Neural progenitor cell (in vitro differentiated cells): ENCODE data around the gene CRY1. TPM values are rescaled to one million over a fixed set of nuclear protein-coding genes. Genes with fewer than 3 reads are reported as not detected.

Experiments
- DNase-seq: peaks from one replicate; pipeline ENCODE4 v3.0.0-alpha.2; 2016; ENCODE audit warnings: low spot score
- H2AFZ ChIP-seq: fragments of 200-600 bp; sonication (generic); replicated peaks from 2 replicates; pipeline ENCODE4 v1.6.1; 2016; ENCODE audit warnings: antibody characterized with exemption
- H3F3A ChIP-seq: fragments of 200-600 bp; sonication (generic); 2 replicates; pipeline ENCODE4 v1.6.1; 2016; ENCODE audit warnings: antibody characterized with exemption, low read depth
- H3K27ac ChIP-seq: fragments of 200-600 bp; sonication (generic); 2 replicates; pipeline ENCODE4 v1.5.1; 2016; ENCODE audit warnings: mild to moderate bottlenecking
- H3K27me3 ChIP-seq: fragments of 200-600 bp; sonication (generic); 2 replicates; pipeline ENCODE4 v1.6.1; 2016; ENCODE audit warnings: mild to moderate bottlenecking, moderate library complexity
- H3K36me3 ChIP-seq: fragments of 200-600 bp; sonication (generic); 2 replicates; pipeline ENCODE4 v1.5.1; 2016
- H3K4me1 ChIP-seq: fragments of 200-600 bp; sonication (generic); 2 replicates; pipeline ENCODE4 v1.6.1; 2016; ENCODE audit warnings: mixed run types
- H3K4me2 ChIP-seq: fragments of 200-600 bp; sonication (generic); 2 replicates; pipeline ENCODE4 v1.6.1; 2016
- H3K4me3 ChIP-seq: fragments of 200-600 bp; sonication (generic); 2 replicates; pipeline ENCODE4 v1.5.1; 2016
- H3K79me2 ChIP-seq: fragments of 200-600 bp; sonication (generic); 2 replicates; pipeline ENCODE4 v1.6.1; 2016; ENCODE audit warnings: low read depth
- H3K9ac ChIP-seq: fragments of 200-600 bp; sonication (generic); 2 replicates; pipeline ENCODE4 v1.6.1; 2016
- H3K9me3 ChIP-seq: fragments of 200-600 bp; sonication (generic); 2 replicates; pipeline ENCODE4 v1.5.1; 2016; ENCODE audit warnings: low read depth
- H4K20me1 ChIP-seq: fragments of 200-600 bp; sonication (generic); 2 replicates; pipeline ENCODE4 v1.6.1; 2016; ENCODE audit warnings: low read depth
- H3K27ac Mint-ChIP-seq: 3 replicates; pipeline ENCODE4 v1.8.0; 2021; ENCODE audit warnings: mixed read lengths
- H3K27me3 Mint-ChIP-seq: 2 replicates; pipeline ENCODE4 v1.8.0; 2022; ENCODE audit warnings: low read depth, mild to moderate bottlenecking, inconsistent platforms, moderate library complexity, mixed read lengths; ENCODE audit not compliant: insufficient read depth
- H3K36me3 Mint-ChIP-seq: 3 replicates; pipeline ENCODE4 v1.8.0; 2021; ENCODE audit warnings: mixed read lengths
- H3K4me1 Mint-ChIP-seq: 3 replicates; pipeline ENCODE4 v1.8.0; 2021; ENCODE audit warnings: mixed read lengths
- H3K4me3 Mint-ChIP-seq: 3 replicates; pipeline ENCODE4 v1.8.0; 2021; ENCODE audit warnings: mild to moderate bottlenecking, moderate library complexity, mixed read lengths
- H3K9me3 Mint-ChIP-seq: 3 replicates; pipeline ENCODE4 v1.8.0; 2020; ENCODE audit warnings: mixed read lengths
- CTCF ChIP-seq: fragments of 200-600 bp; sonication (generic); IDR thresholded peaks from 2 replicates; pipeline ENCODE4 v1.5.1; 2017; ENCODE audit warnings: antibody characterized with exemption, mild to moderate bottlenecking
- EZH2 ChIP-seq: fragments of 200-600 bp; sonication (generic); IDR thresholded peaks from 2 replicates; pipeline ENCODE4 v1.6.1; 2017; ENCODE audit warnings: antibody characterized with exemption, mild to moderate bottlenecking, moderate library complexity
- EZH2phosphoT487 ChIP-seq: fragments of 200-600 bp; sonication (generic); IDR thresholded peaks from 2 replicates; pipeline ENCODE4 v1.6.1; 2017; ENCODE audit warnings: antibody characterized with exemption
- total RNA-seq: library from RNA; depleted of rRNA; stranded (reverse); fragments of >200 nt; gene quantifications from 2 replicates; pipeline ENCODE4 v1.2.3, GENCODE V29; 2015; ENCODE audit warnings: low replicate concordance

The CRY1 gene
- total RNA-seq, 1 donor from 2014 or later = 51.3 TPM

GRCh38 chr12:107058190-107058589 lies 35.2 kb downstream of the CRY1 start:
- H3K27me3 Mint-ChIP-seq = no peaks in the 10 kb centered on the region
- Histone ChIP-seq H2AFZ (no peak overlapping the region), H3K27me3 (no peaks in the 10 kb centered on the region), H3F3A (no peaks in the 10 kb centered on the region), H3K9ac (no peak overlapping the region), H3K4me2 (no peak overlapping the region), H3K36me3 (no peaks in the 10 kb centered on the region), H3K4me1 (no peaks in the 10 kb centered on the region), H3K27ac (no peak overlapping the region), H3K9me3 (no peaks in the 10 kb centered on the region), H4K20me1 (no peaks in the 10 kb centered on the region), H3K4me3 (no peak overlapping the region), H3K79me2 (peaks cover 13% of the 10 kb centered on the region)
- peaks cover 6% of the 10 kb centered on the region for H3K9me3 Mint-ChIP-seq
- DNase-seq = no peak
- no peaks in the 10 kb centered on the region for H3K36me3 Mint-ChIP-seq
- TF ChIP-seq CTCF (no peak), EZH2 (no peak), EZH2phosphoT487 (no peak)
- no peaks in the 10 kb centered on the region for H3K4me1 Mint-ChIP-seq
- no peak overlapping the region for H3K27ac Mint-ChIP-seq
- no peak overlapping the region for H3K4me3 Mint-ChIP-seq

- TF ChIP-seq EZH2phosphoT487 (no peak), EZH2 (no peak), CTCF (no peak)
- Mint-ChIP-seq H3K27me3 (no peaks in the 10 kb centered on the region), H3K27ac (no peak overlapping the region), H3K9me3 (peaks cover 14% of the 10 kb centered on the region), H3K4me3 (no peak overlapping the region), H3K36me3 (peaks cover 5% of the 10 kb centered on the region), H3K4me1 (no peaks in the 10 kb centered on the region)
- Histone ChIP-seq H3K9me3 (no peaks in the 10 kb centered on the region), H3F3A (no peaks in the 10 kb centered on the region), H2AFZ (no peak overlapping the region), H3K27ac (no peak overlapping the region), H3K79me2 (peaks cover 19% of the 10 kb centered on the region), H3K4me3 (no peak overlapping the region), H4K20me1 (no peaks in the 10 kb centered on the region), H3K36me3 (no peaks in the 10 kb centered on the region), H3K4me1 (no peaks in the 10 kb centered on the region), H3K27me3 (no peaks in the 10 kb centered on the region), H3K4me2 (no peak overlapping the region), H3K9ac (no peak overlapping the region)
- no peak for DNase-seq
Observed at GRCh38 chr12:107057071-107057834, 36.1 kb downstream of the CRY1 start.

GRCh38 chr12:107053709-107054108 lies 39.6 kb downstream of the CRY1 start:
- Histone ChIP-seq H3F3A (no peaks in the 10 kb centered on the region), H3K4me2 (no peak overlapping the region), H3K9me3 (no peaks in the 10 kb centered on the region), H3K4me1 (no peaks in the 10 kb centered on the region), H3K27me3 (no peaks in the 10 kb centered on the region), H4K20me1 (no peaks in the 10 kb centered on the region), H3K4me3 (no peak overlapping the region), H2AFZ (no peak overlapping the region), H3K9ac (no peak overlapping the region), H3K36me3 (no peaks in the 10 kb centered on the region), H3K79me2 (peaks cover 19% of the 10 kb centered on the region), H3K27ac (no peak overlapping the region)
- Mint-ChIP-seq H3K27me3 (peaks cover 5% of the 10 kb centered on the region), H3K27ac (no peak overlapping the region), H3K4me3 (no peak overlapping the region), H3K9me3 (peaks cover 19% of the 10 kb centered on the region), H3K36me3 (peaks cover 5% of the 10 kb centered on the region), H3K4me1 (no peaks in the 10 kb centered on the region)
- no peak for DNase-seq
- no peak for TF ChIP-seq EZH2
- no peak for TF ChIP-seq EZH2phosphoT487

- Histone ChIP-seq H3K27me3 (no peaks in the 10 kb centered on the region), H2AFZ (no peak overlapping the region), H3K27ac (no peak overlapping the region), H3K4me2 (no peak overlapping the region), H3K36me3 (no peaks in the 10 kb centered on the region), H3K79me2 (peaks cover 4% of the 10 kb centered on the region), H3K4me1 (no peaks in the 10 kb centered on the region), H3K4me3 (no peak overlapping the region), H4K20me1 (no peaks in the 10 kb centered on the region), H3K9me3 (no peaks in the 10 kb centered on the region), H3F3A (no peaks in the 10 kb centered on the region), H3K9ac (no peak overlapping the region)
- peaks cover 14% of the 10 kb centered on the region for H3K36me3 Mint-ChIP-seq
- DNase-seq = no peak
- TF ChIP-seq CTCF (no peak), EZH2 (no peak), EZH2phosphoT487 (no peak)
- no peaks in the 10 kb centered on the region for H3K4me1 Mint-ChIP-seq
- H3K27ac Mint-ChIP-seq = no peak overlapping the region
- peaks cover 28% of the 10 kb centered on the region for H3K9me3 Mint-ChIP-seq
- peaks cover 9% of the 10 kb centered on the region for H3K27me3 Mint-ChIP-seq
- H3K4me3 Mint-ChIP-seq = no peak overlapping the region
Observed at GRCh38 chr12:107045186-107045585, 48.2 kb downstream of the CRY1 start.
